Psoas muscle (tissue), 8 donors: ENCODE results near the gene PUM1. TPM values are rescaled to one million over a fixed set of nuclear protein-coding genes. Genes with fewer than 3 reads are reported as not detected.
A peak's percentile ranks its signal among the peaks of the same experiment; 100 is the strongest.

Experiments used
- ATAC-seq, 4 donors: fragments of 200-7000 bp; cut with Tn5 transposase; one replicate each; pipeline ENCODE4 v1.9.1; 2020; ENCODE audit warnings: moderate library complexity in 3 of 4, mild to moderate bottlenecking in 2 of 4
- DNase-seq, 2 donors: peaks; one replicate each; pipeline ENCODE4 v3.0.0-alpha.2; 2020
- H3K27ac ChIP-seq: fragments of 200-600 bp; one replicate; pipeline ENCODE4 v1.8.0; 2022
- H3K27me3 ChIP-seq, 3 donors: fragments of 200-600 bp in 1 of 3; one replicate each; pipeline versions ENCODE4 v1.6.1 to v1.8.0; 2013 to 2022; ENCODE audit warnings: low read length in 2 of 3, mild to moderate bottlenecking in 2 of 3, moderate library complexity in 1 of 3; ENCODE audit not compliant: insufficient read depth in 3 of 3
- H3K36me3 ChIP-seq, 2 donors: fragments of 200-600 bp in 1 of 2; one replicate each; pipeline versions ENCODE4 v1.6.1 to v1.8.0; 2013 to 2022; ENCODE audit warnings: low read depth in 1 of 2, mild to moderate bottlenecking in 1 of 2, moderate library complexity in 1 of 2; ENCODE audit not compliant: insufficient read depth in 1 of 2
- H3K4me1 ChIP-seq: fragments of 200-600 bp; one replicate; pipeline ENCODE4 v1.8.0; 2022
- H3K4me3 ChIP-seq: fragments of 200-600 bp; one replicate; pipeline ENCODE4 v1.8.0; 2022; ENCODE audit warnings: mild to moderate bottlenecking
- H3K9me3 ChIP-seq: fragments of 200-600 bp; one replicate; pipeline ENCODE4 v1.8.0; 2022
- WGBS, 3 donors: extraction: QIAGEN DNeasy Blood & Tissue Kit; methylation state at CpG; one replicate each; pipeline versions ENCODE4 v1.1.6 to v1.1.7; 2013; 5-methylcytosine and 5-hydroxymethylcytosine counted together
- intact Hi-C, 2 donors: fragments of 100-400 bp; cut with DNase I; formaldehyde crosslinking; loops; one replicate each; pipeline versions ENCODE4 v1.11.0 to v1.14.2; 2022
- polyA plus RNA-seq, 3 donors: library from polyadenylated mRNA; stranded (reverse); fragments of 200-250 nt; gene quantifications; one replicate each; pipeline ENCODE4 v1.2.3, GENCODE V29; 2013
- total RNA-seq, 4 donors: library from RNA; stranded (reverse); fragmentation: NEBNext Ultra II Directional in 2 of 4; extraction: Animal tissue kit (Norgen Biotek cat#: 25700) in 2 of 4; gene quantifications; one replicate each; pipeline versions ENCODE4 v1.2.1 to v1.2.4, GENCODE V29; 2021 to 2023
- TF ChIP-seq, protein P1 (sequence below): fragments of 200-600 bp; IDR thresholded peaks from one replicate; pipeline ENCODE4 v1.8.0; 2022; ENCODE audit warnings: antibody characterized with exemption
- donor health status: healthy with polysubstance abuse.
- donor health status: DM: no; HTN: no; CAD: no; lungs with moderate emphysema.
- donor health status: Bipolar disorder and iron deficiency.
- donor health status: healthy.
- donor health status: DM: yes; HTN: yes; CAD: no.
- donor health status: DM: no; HTN: no; CAD: no.
- donor health status: DM: no; HTN: no; CAD: no.
- donor health status: DM: yes; HTN: yes; CAD: no.

Gene PUM1
- total and polyA plus RNA-seq, 7 donors = 16.8 to 93.4 (median 80.0) TPM

GRCh38 chr1:30890502-30891226 is 174.9 kb downstream of the PUM1 start:
- no peak overlapping the region for H3K27ac ChIP-seq
- intact Hi-C loops = no loop called here
- TF ChIP-seq, protein P1, sequence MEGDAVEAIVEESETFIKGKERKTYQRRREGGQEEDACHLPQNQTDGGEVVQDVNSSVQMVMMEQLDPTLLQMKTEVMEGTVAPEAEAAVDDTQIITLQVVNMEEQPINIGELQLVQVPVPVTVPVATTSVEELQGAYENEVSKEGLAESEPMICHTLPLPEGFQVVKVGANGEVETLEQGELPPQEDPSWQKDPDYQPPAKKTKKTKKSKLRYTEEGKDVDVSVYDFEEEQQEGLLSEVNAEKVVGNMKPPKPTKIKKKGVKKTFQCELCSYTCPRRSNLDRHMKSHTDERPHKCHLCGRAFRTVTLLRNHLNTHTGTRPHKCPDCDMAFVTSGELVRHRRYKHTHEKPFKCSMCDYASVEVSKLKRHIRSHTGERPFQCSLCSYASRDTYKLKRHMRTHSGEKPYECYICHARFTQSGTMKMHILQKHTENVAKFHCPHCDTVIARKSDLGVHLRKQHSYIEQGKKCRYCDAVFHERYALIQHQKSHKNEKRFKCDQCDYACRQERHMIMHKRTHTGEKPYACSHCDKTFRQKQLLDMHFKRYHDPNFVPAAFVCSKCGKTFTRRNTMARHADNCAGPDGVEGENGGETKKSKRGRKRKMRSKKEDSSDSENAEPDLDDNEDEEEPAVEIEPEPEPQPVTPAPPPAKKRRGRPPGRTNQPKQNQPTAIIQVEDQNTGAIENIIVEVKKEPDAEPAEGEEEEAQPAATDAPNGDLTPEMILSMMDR = no peak
- no peaks in the 10 kb centered on the region for H3K9me3 ChIP-seq
- H3K27me3 ChIP-seq = no peaks in the 10 kb centered on the region
- DNase-seq (no peak), ATAC-seq (no peak)
- 78 to 87% (median 83%) methylated on average over 9 to 10 of the region's 10 CpGs for WGBS, 3 donors
- no peak overlapping the region for H3K4me3 ChIP-seq
- peaks cover 10% of the 10 kb centered on the region for H3K4me1 ChIP-seq
- H3K36me3 ChIP-seq = no peaks in the 10 kb centered on the region

DNA sequence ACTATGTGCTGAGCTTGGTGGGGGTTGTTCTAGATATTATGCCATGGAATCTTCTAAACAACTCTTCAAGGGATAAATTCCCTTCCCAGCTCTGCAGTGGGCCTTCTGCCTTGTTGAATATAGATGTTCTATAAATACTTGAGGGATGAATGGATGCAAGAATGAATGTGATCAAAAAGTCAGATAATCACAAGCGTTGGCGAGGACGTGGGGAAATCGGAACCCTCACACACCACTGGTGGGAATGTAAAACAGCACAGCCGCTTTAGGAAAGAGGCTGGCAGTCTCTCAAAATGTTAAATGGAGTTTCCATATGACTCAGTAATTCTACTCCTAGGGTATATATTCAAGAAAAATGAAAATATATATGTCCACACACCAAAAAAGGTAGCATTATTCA is 176.0 kb downstream of the PUM1 start:
- Histone ChIP-seq H3K27ac (no peak overlapping the region), H3K4me3 (no peak overlapping the region), H3K36me3 (no peaks in the 10 kb centered on the region), H3K27me3 (no peaks in the 10 kb centered on the region), H3K4me1 (peaks cover 10% of the 10 kb centered on the region), H3K9me3 (no peaks in the 10 kb centered on the region)
- DNase-seq (no peak), ATAC-seq (no peak)
- TF ChIP-seq, protein P1 = no peak
- WGBS, 3 donors = 93 to 96% (median 95%) methylated on average over 5 of the region's 5 CpGs
- intact Hi-C loops = no loop called here

- no peak for ATAC-seq
- 85 to 90% (median 86%) methylated on average over 3 of the region's 3 CpGs for WGBS, 3 donors
- TF ChIP-seq, protein P1 = no peak
- Histone ChIP-seq H3K4me3 (no peak overlapping the region), H3K36me3 (no peaks in the 10 kb centered on the region), H3K27me3 (no peaks in the 10 kb centered on the region), H3K4me1 (peaks cover 10% of the 10 kb centered on the region), H3K27ac (peak overlapping the region; percentile 23), H3K9me3 (no peaks in the 10 kb centered on the region)
- intact Hi-C loops = no loop called here
- DNase-seq = no peak
Measured at GRCh38 chr1:30888975-30889374, 176.5 kb downstream of the PUM1 start.

DNA sequence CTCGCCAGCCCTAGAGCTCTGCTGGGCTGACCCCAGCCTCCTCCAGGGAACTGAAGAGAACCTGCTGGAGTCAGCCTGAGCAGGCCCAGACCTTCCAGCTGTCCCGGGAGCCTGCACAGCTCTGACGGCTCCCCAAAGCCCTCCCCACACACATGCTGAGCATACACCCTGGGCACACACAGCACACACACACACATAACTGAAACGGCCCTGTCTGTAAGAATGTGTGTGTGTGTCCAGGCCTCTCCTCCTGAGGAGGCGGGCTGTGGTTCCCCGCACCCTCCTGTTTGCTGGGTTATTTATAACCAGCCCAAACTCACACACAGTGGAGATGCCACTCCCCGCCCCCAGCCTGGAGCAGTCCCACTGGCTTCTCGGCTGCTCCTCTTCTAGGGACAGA is 177.1 kb downstream of the PUM1 start:
- Histone ChIP-seq H3K36me3 (no peaks in the 10 kb centered on the region), H3K4me1 (peaks cover 10% of the 10 kb centered on the region), H3K27me3 (peaks cover 0 to 2% (median 0%) of the 10 kb centered on the region in 3 donors), H3K27ac (peak overlapping the region; percentile 39), H3K9me3 (no peaks in the 10 kb centered on the region), H3K4me3 (no peak overlapping the region)
- intact Hi-C loops = no loop called here
- ATAC-seq = peak; percentile 65 to 74 (median 72)
- TF ChIP-seq, protein P1 = no peak
- peak in 1 of 2 donors; percentile 58 for DNase-seq
- WGBS, 3 donors = 33 to 45% (median 37%) methylated on average over 8 of the region's 8 CpGs
